Measurements from ENCODE around the gene SLC35F3.

SLC35F3 gene

DNA sequence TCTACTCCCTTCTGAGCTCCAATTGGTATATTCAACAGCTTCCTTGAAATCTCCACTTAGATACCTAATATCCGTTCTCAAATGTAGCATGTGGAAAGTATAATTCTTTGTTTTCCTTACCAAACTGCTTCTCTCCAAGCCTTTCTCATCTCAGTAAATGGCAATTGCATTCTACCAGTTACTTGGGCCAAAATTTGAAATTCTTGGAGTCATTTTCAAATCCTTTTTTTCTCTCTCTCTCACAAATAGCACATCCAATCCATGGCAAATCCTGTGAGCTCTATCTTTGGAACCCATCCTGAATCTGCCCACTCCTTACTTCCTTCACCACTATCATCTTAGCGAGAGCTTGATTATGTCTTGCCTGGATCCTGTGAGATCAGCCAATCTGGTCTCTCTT lies 39.3 kb upstream of the SLC35F3 start:
- TF ChIP-seq EP300 (IDR thresholded peaks at IDR 0.05; ENCODE audit: borderline replicate concordance) (no peak), EGR1 (IDR thresholded peaks at IDR 0.05) (no peak), RAD21 (IDR thresholded peaks at IDR 0.05; ENCODE audit: low read depth) (no peak), TEAD4 (IDR thresholded peaks at IDR 0.05) (no peak)

DNA sequence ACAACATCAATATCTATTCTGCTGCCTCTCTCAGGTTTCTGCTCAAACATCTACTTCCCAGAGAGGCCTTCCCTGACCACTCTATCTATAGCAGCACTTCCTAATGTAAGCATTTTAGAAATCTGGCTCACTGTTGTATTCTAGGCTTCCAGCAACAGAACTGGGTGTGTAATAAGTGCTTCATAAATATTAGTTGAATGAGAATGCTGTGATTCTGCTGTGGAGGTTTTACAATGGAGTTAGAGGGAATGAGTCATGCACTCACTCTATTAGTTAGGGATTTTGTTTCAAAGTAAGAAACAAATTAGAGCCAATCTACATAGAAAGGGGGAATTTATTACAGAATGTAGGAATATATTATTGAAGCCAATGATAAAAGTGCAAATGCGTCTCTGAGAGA lies 38.6 kb upstream of the SLC35F3 start:
- TF ChIP-seq RAD21 (IDR thresholded peaks at IDR 0.05; ENCODE audit: low read depth) (no peak), TAF1 (IDR thresholded peaks at IDR 0.05; ENCODE audit: low read depth) (no peak), EGR1 (IDR thresholded peaks at IDR 0.05) (no peak), TEAD4 (IDR thresholded peaks at IDR 0.05) (no peak)
- TF ChIP-seq, protein P1, sequence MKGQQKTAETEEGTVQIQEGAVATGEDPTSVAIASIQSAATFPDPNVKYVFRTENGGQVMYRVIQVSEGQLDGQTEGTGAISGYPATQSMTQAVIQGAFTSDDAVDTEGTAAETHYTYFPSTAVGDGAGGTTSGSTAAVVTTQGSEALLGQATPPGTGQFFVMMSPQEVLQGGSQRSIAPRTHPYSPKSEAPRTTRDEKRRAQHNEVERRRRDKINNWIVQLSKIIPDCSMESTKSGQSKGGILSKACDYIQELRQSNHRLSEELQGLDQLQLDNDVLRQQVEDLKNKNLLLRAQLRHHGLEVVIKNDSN (IDR thresholded peaks at IDR 0.05) = no peak

DNA sequence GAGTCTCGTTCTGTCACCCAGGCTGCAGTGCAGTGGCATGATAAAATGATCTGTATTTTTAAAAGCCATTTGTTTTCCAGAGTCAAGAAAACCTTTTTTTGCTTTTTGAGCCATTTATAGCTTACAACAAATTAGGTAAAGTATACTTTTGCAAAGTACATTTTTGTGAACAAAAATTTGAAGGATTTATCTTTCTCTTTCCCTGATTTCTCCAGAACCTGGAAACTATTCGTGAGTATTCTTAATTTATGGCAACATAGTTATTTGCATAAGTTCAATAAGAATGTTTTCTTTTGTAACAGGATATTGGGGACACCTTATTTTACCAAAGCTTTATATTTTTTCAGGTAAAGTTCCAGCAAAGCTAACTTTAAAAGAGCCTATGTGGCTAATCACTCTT lies 37.4 kb upstream of the SLC35F3 start:
- TF ChIP-seq, protein P1 (IDR thresholded peaks at IDR 0.05) = no peak
- TF ChIP-seq TEAD4 (IDR thresholded peaks at IDR 0.05) (no peak), ZBTB7A (IDR thresholded peaks at IDR 0.05; ENCODE audit: low read depth) (no peak), YY1 (IDR thresholded peaks at IDR 0.05; ENCODE audit: low read depth) (no peak), TCF12 (IDR thresholded peaks at IDR 0.05; ENCODE audit: low read depth) (no peak), RAD21 (IDR thresholded peaks at IDR 0.05; ENCODE audit: low read depth) (no peak), EGR1 (IDR thresholded peaks at IDR 0.05) (no peak), EP300 (IDR thresholded peaks at IDR 0.05; ENCODE audit: borderline replicate concordance) (no peak), TAF1 (IDR thresholded peaks at IDR 0.05; ENCODE audit: low read depth) (no peak), FOXM1 (IDR thresholded peaks at IDR 0.05; ENCODE audit: borderline replicate concordance, low read depth) (no peak)
- TF ChIP-seq, protein P2, sequence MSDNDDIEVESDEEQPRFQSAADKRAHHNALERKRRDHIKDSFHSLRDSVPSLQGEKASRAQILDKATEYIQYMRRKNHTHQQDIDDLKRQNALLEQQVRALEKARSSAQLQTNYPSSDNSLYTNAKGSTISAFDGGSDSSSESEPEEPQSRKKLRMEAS (IDR thresholded peaks at IDR 0.05) = no peak

DNA sequence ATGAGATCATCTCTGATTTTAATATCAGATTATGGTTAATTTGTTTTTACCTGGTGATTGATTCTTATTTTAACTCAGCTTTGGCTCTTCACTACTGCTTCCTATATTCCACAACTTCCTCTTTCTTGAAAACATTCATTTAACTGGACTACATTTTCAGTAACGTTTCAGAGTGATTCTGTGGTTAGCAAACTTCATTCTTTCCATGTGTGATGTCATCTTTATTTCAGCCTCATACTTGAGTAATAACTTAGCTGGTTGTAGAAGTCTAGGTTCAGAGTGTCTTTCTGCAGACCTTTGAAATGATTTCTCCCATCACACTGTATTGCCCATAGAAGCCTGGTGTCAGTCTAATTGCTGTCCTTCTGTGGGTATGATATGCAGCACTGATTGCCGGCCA lies 36.0 kb upstream of the SLC35F3 start:
- TF ChIP-seq EP300 (IDR thresholded peaks at IDR 0.05; ENCODE audit: borderline replicate concordance) (no peak), FOXM1 (IDR thresholded peaks at IDR 0.05; ENCODE audit: borderline replicate concordance, low read depth) (no peak), RAD21 (IDR thresholded peaks at IDR 0.05; ENCODE audit: low read depth) (no peak), TEAD4 (IDR thresholded peaks at IDR 0.05) (no peak), TCF12 (IDR thresholded peaks at IDR 0.05; ENCODE audit: low read depth) (no peak), CREB1 (IDR thresholded peaks at IDR 0.05; ENCODE audit: low read depth) (no peak), YY1 (IDR thresholded peaks at IDR 0.05; ENCODE audit: low read depth) (no peak), CEBPB (IDR thresholded peaks at IDR 0.05) (no peak), NFIC (IDR thresholded peaks at IDR 0.05) (no peak)
- TF ChIP-seq, protein P1 (IDR thresholded peaks at IDR 0.05) = no peak

DNA sequence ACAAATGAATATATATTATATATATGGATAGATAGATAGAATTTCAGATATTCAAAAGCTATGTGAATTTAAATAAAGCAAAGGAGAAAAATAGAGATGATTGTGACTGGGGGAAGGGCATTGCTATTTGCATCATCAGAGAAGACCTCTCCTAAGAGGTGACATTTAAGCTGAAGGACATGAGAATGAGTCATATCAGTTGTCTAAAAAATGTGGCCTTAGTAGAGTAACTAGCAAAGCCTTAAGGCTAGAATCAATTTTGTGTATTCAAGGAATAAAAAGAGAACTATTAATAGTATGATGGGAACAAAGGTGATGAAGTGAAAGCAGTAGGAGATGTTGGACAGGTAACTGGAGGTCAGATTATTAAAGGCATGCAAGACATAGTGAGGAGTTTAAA lies 34.8 kb upstream of the SLC35F3 start:
- TF ChIP-seq, protein P1 (IDR thresholded peaks at IDR 0.05) = no peak
- TF ChIP-seq YY1 (IDR thresholded peaks at IDR 0.05; ENCODE audit: low read depth) (no peak), TEAD4 (IDR thresholded peaks at IDR 0.05) (no peak), EP300 (IDR thresholded peaks at IDR 0.05; ENCODE audit: borderline replicate concordance) (no peak), FOXM1 (IDR thresholded peaks at IDR 0.05; ENCODE audit: borderline replicate concordance, low read depth) (no peak), CEBPB (IDR thresholded peaks at IDR 0.05) (no peak), CREB1 (IDR thresholded peaks at IDR 0.05; ENCODE audit: low read depth) (no peak), TCF12 (IDR thresholded peaks at IDR 0.05; ENCODE audit: low read depth) (no peak), ZBTB7A (IDR thresholded peaks at IDR 0.05; ENCODE audit: low read depth) (no peak), RAD21 (IDR thresholded peaks at IDR 0.05; ENCODE audit: low read depth) (no peak), NFIC (IDR thresholded peaks at IDR 0.05) (no peak), EGR1 (IDR thresholded peaks at IDR 0.05) (no peak), TAF1 (IDR thresholded peaks at IDR 0.05; ENCODE audit: low read depth) (no peak)
- TF ChIP-seq, protein P3, sequence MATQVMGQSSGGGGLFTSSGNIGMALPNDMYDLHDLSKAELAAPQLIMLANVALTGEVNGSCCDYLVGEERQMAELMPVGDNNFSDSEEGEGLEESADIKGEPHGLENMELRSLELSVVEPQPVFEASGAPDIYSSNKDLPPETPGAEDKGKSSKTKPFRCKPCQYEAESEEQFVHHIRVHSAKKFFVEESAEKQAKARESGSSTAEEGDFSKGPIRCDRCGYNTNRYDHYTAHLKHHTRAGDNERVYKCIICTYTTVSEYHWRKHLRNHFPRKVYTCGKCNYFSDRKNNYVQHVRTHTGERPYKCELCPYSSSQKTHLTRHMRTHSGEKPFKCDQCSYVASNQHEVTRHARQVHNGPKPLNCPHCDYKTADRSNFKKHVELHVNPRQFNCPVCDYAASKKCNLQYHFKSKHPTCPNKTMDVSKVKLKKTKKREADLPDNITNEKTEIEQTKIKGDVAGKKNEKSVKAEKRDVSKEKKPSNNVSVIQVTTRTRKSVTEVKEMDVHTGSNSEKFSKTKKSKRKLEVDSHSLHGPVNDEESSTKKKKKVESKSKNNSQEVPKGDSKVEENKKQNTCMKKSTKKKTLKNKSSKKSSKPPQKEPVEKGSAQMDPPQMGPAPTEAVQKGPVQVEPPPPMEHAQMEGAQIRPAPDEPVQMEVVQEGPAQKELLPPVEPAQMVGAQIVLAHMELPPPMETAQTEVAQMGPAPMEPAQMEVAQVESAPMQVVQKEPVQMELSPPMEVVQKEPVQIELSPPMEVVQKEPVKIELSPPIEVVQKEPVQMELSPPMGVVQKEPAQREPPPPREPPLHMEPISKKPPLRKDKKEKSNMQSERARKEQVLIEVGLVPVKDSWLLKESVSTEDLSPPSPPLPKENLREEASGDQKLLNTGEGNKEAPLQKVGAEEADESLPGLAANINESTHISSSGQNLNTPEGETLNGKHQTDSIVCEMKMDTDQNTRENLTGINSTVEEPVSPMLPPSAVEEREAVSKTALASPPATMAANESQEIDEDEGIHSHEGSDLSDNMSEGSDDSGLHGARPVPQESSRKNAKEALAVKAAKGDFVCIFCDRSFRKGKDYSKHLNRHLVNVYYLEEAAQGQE (IDR thresholded peaks at IDR 0.05; ENCODE audit: low read depth) = no peak
- TF ChIP-seq, protein P2 (IDR thresholded peaks at IDR 0.05) = no peak

DNA sequence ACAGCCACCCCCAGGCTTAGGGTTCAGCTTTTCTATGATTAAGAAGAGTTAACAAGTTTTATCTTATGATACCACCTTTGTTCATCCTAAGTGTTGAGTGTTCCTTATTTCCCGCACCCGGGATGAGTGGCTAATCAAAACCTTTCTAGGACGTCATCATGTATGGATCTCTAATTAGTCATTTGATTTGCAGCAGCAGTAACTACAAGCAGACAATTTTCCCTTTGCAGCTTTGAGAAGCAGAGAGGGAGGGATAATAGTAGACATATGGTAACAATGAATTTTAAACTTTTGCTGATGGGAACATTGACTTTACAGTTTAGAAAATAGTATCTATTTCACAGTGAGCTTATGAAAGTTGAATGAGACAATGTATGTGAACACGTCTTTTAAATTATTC lies 30.8 kb upstream of the SLC35F3 start:
- TF ChIP-seq, protein P1 (IDR thresholded peaks at IDR 0.05) = no peak
- no peak for TF ChIP-seq ZBTB7A (IDR thresholded peaks at IDR 0.05; ENCODE audit: low read depth)
- TF ChIP-seq FOXM1 (IDR thresholded peaks at IDR 0.05; ENCODE audit: borderline replicate concordance, low read depth) = no peak
- TF ChIP-seq CREB1 (IDR thresholded peaks at IDR 0.05; ENCODE audit: low read depth) = no peak
- TF ChIP-seq EGR1 (IDR thresholded peaks at IDR 0.05) = no peak
- no peak for TF ChIP-seq NFIC (IDR thresholded peaks at IDR 0.05)
- no peak for TF ChIP-seq TCF12 (IDR thresholded peaks at IDR 0.05; ENCODE audit: low read depth)
- TF ChIP-seq TEAD4 (IDR thresholded peaks at IDR 0.05) = no peak
- no peak for TF ChIP-seq YY1 (IDR thresholded peaks at IDR 0.05; ENCODE audit: low read depth)
- no peak for TF ChIP-seq EP300 (IDR thresholded peaks at IDR 0.05; ENCODE audit: borderline replicate concordance)
- TF ChIP-seq, protein P3 (IDR thresholded peaks at IDR 0.05; ENCODE audit: low read depth) = no peak
- no peak for TF ChIP-seq RAD21 (IDR thresholded peaks at IDR 0.05; ENCODE audit: low read depth)
- TF ChIP-seq, protein P2 (IDR thresholded peaks at IDR 0.05) = no peak
- no peak for TF ChIP-seq TAF1 (IDR thresholded peaks at IDR 0.05; ENCODE audit: low read depth)
- no peak for TF ChIP-seq CEBPB (IDR thresholded peaks at IDR 0.05)

All from Ishikawa (cell line).